ENCODE results near the gene GTF2H4. TPM values are rescaled to one million over a fixed set of nuclear protein-coding genes. Genes with fewer than 3 reads are reported as not detected.

Gene GTF2H4
- total and polyA plus RNA-seq, 2 of the 8 experiments (the other 6 are each of a cell fraction or from before 2014, with no cell fraction given), result 42.3 to 53.4 TPM

- TF ChIP-seq HDAC6 (IDR thresholded peaks at IDR 0.05; ENCODE audit: low read depth, low read length) (no peak), SP2 (IDR thresholded peaks at IDR 0.05; ENCODE audit: low read length) (no peak), PHF8 (conservative IDR thresholded peaks at IDR 0.05; ENCODE audit: low read depth, low read length) (peak; percentile 36; the same call in 1 of the 2 replicates), RXRA (IDR thresholded peaks at IDR 0.05; ENCODE audit: insufficient read depth, low read depth, low read length) (no peak), NANOG (IDR thresholded peaks at IDR 0.05; ENCODE audit: insufficient read depth, low read depth, low read length, poor library complexity, severe bottlenecking) (no peak), ATF2 (IDR thresholded peaks at IDR 0.05; ENCODE audit: low read length) (no peak), EP300 (IDR thresholded peaks at IDR 0.05; ENCODE audit: borderline replicate concordance in 1 of 2, low read depth in 2 of 2, low read length in 2 of 2) (no peak), ATF3 (IDR thresholded peaks at IDR 0.05; ENCODE audit: insufficient read depth, low read depth, low read length) (no peak), POU5F1 (IDR thresholded peaks at IDR 0.05; ENCODE audit: low read depth, low read length) (no peak), NRF1 (IDR thresholded peaks at IDR 0.05; ENCODE audit: low read depth, low read length) (no peak), TCF12 (IDR thresholded peaks at IDR 0.05; ENCODE audit: low read depth, low read length) (no peak), E2F6 (IDR thresholded peaks at IDR 0.05) (0 out of 2 replicates have a peak, but pooled peaks have one; percentile 13), JUND (IDR thresholded peaks at IDR 0.05; ENCODE audit: low read length) (0 out of 2 replicates have a peak, but pooled peaks have one; percentile 16), GABPA (IDR thresholded peaks at IDR 0.05; ENCODE audit: borderline replicate concordance, insufficient read depth, low read length) (no peak), TEAD4 (IDR thresholded peaks at IDR 0.05; ENCODE audit: low read depth, low read length) (no peak), CBX5 (IDR thresholded peaks at IDR 0.05; ENCODE audit: low read depth, low read length) (no peak), SP1 (IDR thresholded peaks at IDR 0.05; ENCODE audit: low read depth, low read length) (0 out of 2 replicates have a peak, but pooled peaks have one; percentile 29), RAD21 (IDR thresholded peaks at IDR 0.05 in 1 of 2, conservative IDR thresholded peaks at IDR 0.05 in 1 of 2; ENCODE audit: low read depth in 2 of 2, low read length in 2 of 2) (peak in 1 of 2 experiments; percentile 6; a peak in 1 of 4 replicates), FOSL1 (IDR thresholded peaks at IDR 0.05; ENCODE audit: insufficient read depth, low read depth, low read length) (no peak), BACH1 (IDR thresholded peaks at IDR 0.05; ENCODE audit: low read length) (no peak)
Observed at GRCh38 chr6:30880698-30881252, 27.2 kb upstream of the GTF2H4 start (continued).

Measured in H1 (cell line).